Ectodermal cell (in vitro differentiated cells): ENCODE data around the gene SOST. TPM values are rescaled to one million over a fixed set of nuclear protein-coding genes. Genes with fewer than 3 reads are reported as not detected.
A peak's percentile ranks its signal among the peaks of the same experiment; 100 is the strongest.
"Not testable (repeated sequence)": the region's sequence is repeated elsewhere in the genome, so short reads cannot be mapped to it uniquely, and the experiment has no call there.

Experiments
- H3K27ac ChIP-seq: 2 replicates; pipeline ENCODE4 v1.7.0; 2013; ENCODE audit warnings: mild to moderate bottlenecking, low read depth, low read length; ENCODE audit not compliant: insufficient read depth, poor library complexity, severe bottlenecking
- H3K27me3 ChIP-seq: 2 replicates; pipeline ENCODE4 v1.7.0; 2013; ENCODE audit warnings: mild to moderate bottlenecking, low read length; ENCODE audit not compliant: insufficient read depth, control insufficient read depth, poor library complexity, severe bottlenecking
- H3K36me3 ChIP-seq: one replicate; pipeline ENCODE4 v1.7.0; 2013; ENCODE audit warnings: low read length; ENCODE audit not compliant: control insufficient read depth, insufficient read depth
- H3K4me1 ChIP-seq: one replicate; pipeline ENCODE4 v1.7.0; 2013; ENCODE audit warnings: low read length; ENCODE audit not compliant: control insufficient read depth, insufficient read depth
- H3K4me3 ChIP-seq: 2 replicates; pipeline ENCODE4 v1.7.0; 2013; ENCODE audit warnings: low read depth, low read length, control low read depth; ENCODE audit not compliant: insufficient read depth
- H3K9me3 ChIP-seq: 2 replicates; pipeline ENCODE4 v1.7.0; 2013; ENCODE audit warnings: mild to moderate bottlenecking, low read length, moderate library complexity; ENCODE audit not compliant: control insufficient read depth
- WGBS, 2 experiments: methylation state at CpG; one replicate each; pipeline ENCODE4 v1.1.7; 2013; ENCODE audit warnings: missing lambda C conversion rate in 2 of 2; 5-methylcytosine and 5-hydroxymethylcytosine counted together
- polyA plus RNA-seq, 4 experiments: library from polyadenylated mRNA; stranded (reverse); fragments of 50-300 nt; gene quantifications; one replicate each; pipeline ENCODE4 v1.2.3, GENCODE V29; 2013

SOST gene
- 0.39 TPM for polyA plus RNA-seq (2013, experiment 1 of 4)
- 0.48 TPM for polyA plus RNA-seq (2013, experiment 2 of 4)
- polyA plus RNA-seq (2013, experiment 3 of 4), result 0.48 TPM
- 0.85 TPM for polyA plus RNA-seq (2013, experiment 4 of 4)

GRCh38 chr17:43758497-43759174, at the start of gene SOST:
TSS of gene SOST (minus strand) at chr17:43758791. CDS start at chr17:43758741, 50 bp downstream.
- 86 to 87% methylated on average over 24 of the region's 24 CpGs for WGBS, 2 experiments
- H3K27me3 ChIP-seq, result peaks cover 33% of the 10 kb centered on the region
- H3K4me3 ChIP-seq, result no peak within 1 kb of the TSS

GRCh38 chr17:43808076-43808475, 49.5 kb upstream of the SOST start:
- Histone ChIP-seq H3K27me3 (no peaks in the 10 kb centered on the region), H3K4me1 (no peaks in the 10 kb centered on the region), H3K4me3 (no peak overlapping the region), H3K36me3 (peaks cover 4% of the 10 kb centered on the region), H3K9me3 (no peaks in the 10 kb centered on the region), H3K27ac (no peak overlapping the region)
- 92 to 97% methylated on average over 4 of the region's 4 CpGs for WGBS, 2 experiments

More at GRCh38 chr17:43758497-43759174, at the start of gene SOST:
- peaks cover 23% of the 10 kb centered on the region for H3K4me1 ChIP-seq
- H3K27ac ChIP-seq, result no peak within 1 kb of the TSS
- H3K9me3 ChIP-seq, result no peaks in the 10 kb centered on the region
- H3K36me3 ChIP-seq, result no peaks in the 10 kb centered on the region

GRCh38 chr17:43805117-43805516, 46.5 kb upstream of the SOST start:
- peaks cover under 1% of the 10 kb centered on the region for H3K36me3 ChIP-seq

GRCh38 chr17:43803758-43804157, 45.2 kb upstream of the SOST start:
- H3K9me3 ChIP-seq, result no peaks in the 10 kb centered on the region
- WGBS, 2 experiments, result 41 to 52% methylated on average over 4 of the region's 4 CpGs
- no peaks in the 10 kb centered on the region for H3K27me3 ChIP-seq
- no peaks in the 10 kb centered on the region for H3K36me3 ChIP-seq
- no peaks in the 10 kb centered on the region for H3K4me1 ChIP-seq
- H3K4me3 ChIP-seq, result no peak overlapping the region
- no peak overlapping the region for H3K27ac ChIP-seq

More at GRCh38 chr17:43805117-43805516, 46.5 kb upstream of the SOST start:
- Histone ChIP-seq H3K27ac (no peak overlapping the region), H3K9me3 (no peaks in the 10 kb centered on the region), H3K4me1 (no peaks in the 10 kb centered on the region), H3K27me3 (no peaks in the 10 kb centered on the region), H3K4me3 (no peak overlapping the region)

- Histone ChIP-seq H3K27me3 (no peaks in the 10 kb centered on the region), H3K4me1 (no peaks in the 10 kb centered on the region), H3K36me3 (no peaks in the 10 kb centered on the region), H3K27ac (no peak overlapping the region), H3K9me3 (no peaks in the 10 kb centered on the region), H3K4me3 (no peak overlapping the region)
- 97 to 100% methylated on average over 2 of the region's 3 CpGs for WGBS, 2 experiments
These were observed 43.3 kb upstream of the SOST start for GRCh38 chr17:43801844-43802243.

GRCh38 chr17:43800736-43801135, 42.1 kb upstream of the SOST start:
- Histone ChIP-seq H3K9me3 (no peaks in the 10 kb centered on the region), H3K27ac (peak overlapping the region; percentile 26), H3K27me3 (no peaks in the 10 kb centered on the region), H3K36me3 (no peaks in the 10 kb centered on the region), H3K4me3 (no peak overlapping the region), H3K4me1 (no peaks in the 10 kb centered on the region)
- 46 to 70% methylated on average over 3 of the region's 3 CpGs for WGBS, 2 experiments

GRCh38 chr17:43799047-43799446, 40.5 kb upstream of the SOST start:
- Histone ChIP-seq H3K4me1 (no peaks in the 10 kb centered on the region), H3K4me3 (no peak overlapping the region), H3K27me3 (no peaks in the 10 kb centered on the region), H3K9me3 (no peaks in the 10 kb centered on the region), H3K27ac (no peak overlapping the region), H3K36me3 (no peaks in the 10 kb centered on the region)
- 98 to 100% methylated on average over 2 of the region's 2 CpGs for WGBS, 2 experiments

GRCh38 chr17:43798024-43798423, 39.4 kb upstream of the SOST start:
- 85 to 90% methylated on average over 9 of the region's 9 CpGs for WGBS, 2 experiments
- not testable (repeated sequence) for H3K4me1 ChIP-seq, H3K36me3 ChIP-seq, H3K9me3 ChIP-seq, H3K27me3 ChIP-seq, H3K4me3 ChIP-seq, H3K27ac ChIP-seq

- H3K4me1 ChIP-seq, H3K4me3 ChIP-seq, H3K27ac ChIP-seq, H3K27me3 ChIP-seq, H3K9me3 ChIP-seq, H3K36me3 ChIP-seq: not testable (repeated sequence)
- WGBS, 2 experiments, result 87 to 91% methylated on average over 3 of the region's 4 CpGs
These were observed 34.1 kb upstream of the SOST start for GRCh38 chr17:43792668-43793067.

- Histone ChIP-seq H3K27ac (no peak overlapping the region), H3K27me3 (no peaks in the 10 kb centered on the region), H3K36me3 (no peaks in the 10 kb centered on the region), H3K9me3 (no peaks in the 10 kb centered on the region), H3K4me1 (no peaks in the 10 kb centered on the region), H3K4me3 (no peak overlapping the region)
- 42 to 43% methylated on average over 3 of the region's 3 CpGs for WGBS, 2 experiments
These were observed 33.0 kb upstream of the SOST start for GRCh38 chr17:43791589-43791988.
